NCI-H524 (cell line): ENCODE data around the gene TEX55.
"Not testable (repeated sequence)": the region's sequence is repeated elsewhere in the genome, so short reads cannot be mapped to it uniquely, and the experiment has no call there.

Source experiments
- DNase-seq, 2 experiments: peaks; one replicate each; lab custom pipeline; 2025; lab: John Stamatoyannopoulos, UW

Gene TEX55

GRCh38 chr3:119160815-119161214 lies 14.8 kb downstream of the TEX55 start:
- DNase-seq: no peak

GRCh38 chr3:119161240-119161639 lies 15.3 kb downstream of the TEX55 start:
- DNase-seq: no peak

- DNase-seq: not testable (repeated sequence)
These were observed 18.8 kb downstream of the TEX55 start for GRCh38 chr3:119164745-119165144.

- DNase-seq: no peak
These were observed 24.9 kb downstream of the TEX55 start for GRCh38 chr3:119170821-119171220.

- peak in 1 of 2 experiments; percentile 31 for DNase-seq
These were observed 27.4 kb downstream of the TEX55 start, which contains the start of gene UPK1B for GRCh38 chr3:119173325-119173724. Gene UPK1B, plus strand, starts transcription at chr3:119173598. Its CDS starts 13,144 bp downstream, at chr3:119186742.

- no peak for DNase-seq
These were observed 30.1 kb downstream of the TEX55 start for GRCh38 chr3:119175872-119176756.

GRCh38 chr3:119176778-119177177 lies 30.8 kb downstream of the TEX55 start:
- DNase-seq: no peak

GRCh38 chr3:119177321-119177720 lies 31.4 kb downstream of the TEX55 start:
- no peak for DNase-seq

- no peak for DNase-seq
These were observed 35.8 kb downstream of the TEX55 start for GRCh38 chr3:119181765-119182164.

- no peak for DNase-seq
These were observed 38.1 kb downstream of the TEX55 start for GRCh38 chr3:119184111-119184510.

- DNase-seq: no peak
These were observed 39.0 kb downstream of the TEX55 start for GRCh38 chr3:119184796-119185570.

- no peak for DNase-seq
These were observed 41.3 kb downstream of the TEX55 start for GRCh38 chr3:119187266-119187665.

GRCh38 chr3:119191800-119192199 lies 45.8 kb downstream of the TEX55 start:
- no peak for DNase-seq

- DNase-seq: no peak
These were observed 48.5 kb downstream of the TEX55 start for GRCh38 chr3:119194237-119195150.

GRCh38 chr3:119195151-119195476 lies 49.1 kb downstream of the TEX55 start:
- no peak for DNase-seq

GRCh38 chr3:119195911-119196310 lies 49.9 kb downstream of the TEX55 start:
- no peak for DNase-seq
